GM08714 (cell line): ENCODE measurements around the gene IL17D.

Experiments
- H3K4me3 ChIP-seq: fragments of 200-500 bp; sonication (Bioruptor generic); 2 replicates; pipeline ENCODE4 v1.5.1; 2014; ENCODE audit warnings: mild to moderate bottlenecking, low read length, inconsistent platforms
- ZNF274 ChIP-seq: IDR thresholded peaks from 2 replicates; pipeline ENCODE4 v1.6.1; 2012; ENCODE audit warnings: mild to moderate bottlenecking, low read depth, low read length

The IL17D gene

DNA sequence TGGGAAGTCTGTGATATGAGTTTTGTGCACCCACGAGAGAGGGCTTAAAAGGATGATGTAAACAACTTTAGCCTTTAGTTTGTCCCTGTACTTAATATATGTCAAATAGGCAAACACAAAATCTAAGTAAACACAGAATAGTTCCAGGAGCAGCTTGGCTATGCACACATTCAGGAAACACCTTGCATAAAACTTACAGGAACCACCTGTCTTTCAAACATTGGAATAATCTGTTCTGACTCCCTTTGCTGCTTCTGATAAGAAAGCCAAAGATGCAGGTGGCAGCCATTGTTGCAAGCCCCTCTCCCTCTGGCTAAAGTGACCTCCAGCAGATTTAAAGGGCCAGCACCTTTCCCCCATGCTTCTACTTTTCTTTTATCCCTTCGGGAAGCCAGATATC, 65.6 kb downstream of the IL17D start:
- no peak for TF ChIP-seq ZNF274
- no peak overlapping the region for H3K4me3 ChIP-seq

DNA sequence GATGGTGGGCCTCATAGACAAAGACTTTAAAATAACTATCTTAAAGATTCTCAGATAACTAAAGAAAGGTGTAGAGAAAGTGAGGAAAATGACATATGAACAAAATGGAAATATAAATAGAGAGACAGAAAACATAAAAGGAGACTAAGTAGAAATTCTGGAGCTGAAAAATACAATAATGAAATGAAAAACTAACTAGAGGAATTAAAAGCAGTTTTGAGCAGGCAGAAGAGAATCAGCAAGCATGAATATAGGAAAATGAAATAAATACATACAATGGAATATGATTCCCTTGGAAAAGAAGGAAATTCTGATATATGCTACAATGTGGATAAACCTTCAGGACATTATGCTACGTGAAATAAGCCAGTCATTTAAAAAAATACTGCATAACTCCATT, 66.3 kb downstream of the IL17D start:
- H3K4me3 ChIP-seq, result no peak overlapping the region
- TF ChIP-seq ZNF274, result no peak
